Muscle of leg (tissue), 11 donors: ENCODE data around the gene PRODH2. TPM values are rescaled to one million over a fixed set of nuclear protein-coding genes. Genes with fewer than 3 reads are reported as not detected.

Source experiments
- DNase-seq: peaks from one replicate; pipeline ENCODE4 v3.0.0; 2013
- H3K27ac ChIP-seq: one replicate; pipeline ENCODE4 v1.5.1; 2013; ENCODE audit warnings: mild to moderate bottlenecking, low read length, control low read depth
- H3K27me3 ChIP-seq: one replicate; pipeline ENCODE4 v1.6.1; 2013; ENCODE audit warnings: low read length; ENCODE audit not compliant: control insufficient read depth, insufficient read depth
- H3K36me3 ChIP-seq: one replicate; pipeline ENCODE4 v1.6.1; 2013; ENCODE audit warnings: low read length; ENCODE audit not compliant: control insufficient read depth, insufficient read depth
- H3K4me1 ChIP-seq: one replicate; pipeline ENCODE4 v1.6.1; 2013; ENCODE audit warnings: low read length; ENCODE audit not compliant: control insufficient read depth, insufficient read depth
- H3K4me3 ChIP-seq: one replicate; pipeline ENCODE4 v1.5.1; 2013; ENCODE audit warnings: low read length, control low read depth
- H3K9me3 ChIP-seq: replicated peaks from 2 replicates; pipeline ENCODE4 v1.6.1; 2013; ENCODE audit warnings: low read depth, low read length; ENCODE audit not compliant: control insufficient read depth
- WGBS: methylation state at CpG from one replicate; pipeline ENCODE4 v1.1.5; 2013; ENCODE audit warnings: missing lambda C conversion rate; ENCODE audit not compliant: insufficient coverage; 5-methylcytosine and 5-hydroxymethylcytosine counted together
- polyA plus RNA-seq, 8 donors: library from polyadenylated mRNA; unstranded; fragments of 120-200 nt; gene quantifications; one replicate each; pipeline versions ENCODE4 v1.2.1 to v1.2.3, GENCODE V29; 2013; ENCODE audit warnings: inconsistent platforms in 1 of 8, low replicate concordance in 1 of 8; ENCODE audit not compliant: insufficient read length in 8 of 8, insufficient read depth in 1 of 8
- total RNA-seq: library from RNA; stranded (reverse); fragments of 120-200 nt; gene quantifications from one replicate; pipeline ENCODE4 v1.2.4, GENCODE V29; 2013

Gene PRODH2
- total and polyA plus RNA-seq, 9 donors = 0.18 to 0.27 TPM; not detected in 7

DNA sequence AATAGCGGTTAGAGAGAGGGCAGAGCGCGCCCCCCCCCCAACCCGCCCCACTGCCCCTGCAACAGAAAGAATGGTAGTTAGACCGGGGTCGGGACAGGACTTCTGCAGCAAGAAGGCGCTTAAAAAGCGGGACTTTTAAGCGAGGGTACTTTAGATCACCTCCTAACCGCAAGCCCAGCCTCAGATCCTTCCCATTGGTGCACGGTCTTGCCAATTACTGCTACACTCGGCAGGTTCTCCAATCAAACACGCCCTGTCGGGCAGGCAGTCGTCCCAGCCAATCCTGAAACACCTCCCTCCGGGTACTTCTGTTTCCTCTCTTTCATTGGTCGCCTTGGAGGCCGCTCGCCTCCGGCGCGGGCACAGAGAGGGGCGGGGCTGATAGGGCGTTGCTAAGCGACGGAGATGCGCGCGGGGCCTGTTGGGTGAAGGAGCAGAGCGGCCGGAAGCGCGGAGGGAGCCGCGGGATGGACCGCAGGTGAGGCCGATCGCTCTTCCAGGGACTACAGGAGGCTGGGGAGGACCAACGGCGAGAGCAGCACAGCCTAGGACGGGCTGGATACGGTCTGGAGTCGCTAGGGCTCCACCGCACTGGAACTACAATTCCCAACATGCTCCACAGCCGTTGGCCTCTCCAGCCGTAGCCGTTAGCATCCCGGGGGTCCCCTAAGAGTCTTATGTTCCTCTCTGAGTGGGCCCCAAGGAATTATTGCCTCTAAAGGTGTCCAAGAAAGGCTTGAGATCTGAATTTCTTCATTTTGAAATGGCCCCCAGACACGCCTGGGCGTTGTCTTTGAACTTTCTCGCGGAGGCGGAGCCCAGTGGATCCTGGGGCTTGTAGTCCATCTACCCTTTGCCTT, 54.7 kb downstream of the PRODH2 start, which contains the start of gene PROSER3:
Gene PROSER3 (plus strand): TSS at position 428 of the 860 bp plus-strand sequence. CDS start 40 bp downstream, at position 468.
- peak; percentile 100 for DNase-seq
- peaks cover 47% of the 10 kb centered on the region for H3K36me3 ChIP-seq
- no peaks in the 10 kb centered on the region for H3K27me3 ChIP-seq
- H3K27ac ChIP-seq = peak within 1 kb of the TSS; percentile 99
- no peaks in the 10 kb centered on the region for H3K9me3 ChIP-seq
- WGBS = under 1% methylated on average over 44 of the region's 53 CpGs
- H3K4me1 ChIP-seq = peaks cover 49% of the 10 kb centered on the region
- H3K4me3 ChIP-seq = peak within 1 kb of the TSS; percentile 99

DNA sequence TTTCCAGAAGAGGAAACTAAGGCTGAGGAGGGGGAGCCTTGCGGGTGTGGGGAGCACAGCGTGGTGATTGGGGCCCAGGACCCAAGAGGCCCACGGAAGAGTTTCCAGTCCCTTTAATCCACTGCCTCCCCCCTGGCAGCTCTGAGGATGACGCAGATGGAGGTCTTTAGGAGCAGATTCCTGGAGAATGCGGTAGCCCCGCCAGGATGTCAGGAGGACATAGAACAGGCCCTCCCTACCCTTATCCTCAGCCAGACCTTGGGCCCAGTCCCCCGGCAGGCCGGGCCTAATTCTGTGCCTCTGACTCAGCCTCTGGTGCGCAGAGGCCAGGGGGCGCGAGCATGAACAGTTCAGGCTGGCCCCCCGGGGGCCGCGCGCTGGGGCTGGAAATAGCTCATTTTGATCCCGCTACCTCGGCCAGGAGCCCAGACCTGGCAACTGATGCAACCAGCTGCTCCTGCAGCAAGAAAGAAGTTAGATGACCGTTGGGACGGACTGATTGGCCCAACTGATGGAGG, 55.4 kb downstream of the PRODH2 start:
- Histone ChIP-seq H3K36me3 (peaks cover 50% of the 10 kb centered on the region), H3K27ac (peak overlapping the region; percentile 99), H3K27me3 (no peaks in the 10 kb centered on the region), H3K4me3 (peak overlapping the region; percentile 99), H3K4me1 (peaks cover 49% of the 10 kb centered on the region), H3K9me3 (no peaks in the 10 kb centered on the region)
- DNase-seq = peak; percentile 99
- 2% methylated on average over 15 of the region's 19 CpGs for WGBS

DNA sequence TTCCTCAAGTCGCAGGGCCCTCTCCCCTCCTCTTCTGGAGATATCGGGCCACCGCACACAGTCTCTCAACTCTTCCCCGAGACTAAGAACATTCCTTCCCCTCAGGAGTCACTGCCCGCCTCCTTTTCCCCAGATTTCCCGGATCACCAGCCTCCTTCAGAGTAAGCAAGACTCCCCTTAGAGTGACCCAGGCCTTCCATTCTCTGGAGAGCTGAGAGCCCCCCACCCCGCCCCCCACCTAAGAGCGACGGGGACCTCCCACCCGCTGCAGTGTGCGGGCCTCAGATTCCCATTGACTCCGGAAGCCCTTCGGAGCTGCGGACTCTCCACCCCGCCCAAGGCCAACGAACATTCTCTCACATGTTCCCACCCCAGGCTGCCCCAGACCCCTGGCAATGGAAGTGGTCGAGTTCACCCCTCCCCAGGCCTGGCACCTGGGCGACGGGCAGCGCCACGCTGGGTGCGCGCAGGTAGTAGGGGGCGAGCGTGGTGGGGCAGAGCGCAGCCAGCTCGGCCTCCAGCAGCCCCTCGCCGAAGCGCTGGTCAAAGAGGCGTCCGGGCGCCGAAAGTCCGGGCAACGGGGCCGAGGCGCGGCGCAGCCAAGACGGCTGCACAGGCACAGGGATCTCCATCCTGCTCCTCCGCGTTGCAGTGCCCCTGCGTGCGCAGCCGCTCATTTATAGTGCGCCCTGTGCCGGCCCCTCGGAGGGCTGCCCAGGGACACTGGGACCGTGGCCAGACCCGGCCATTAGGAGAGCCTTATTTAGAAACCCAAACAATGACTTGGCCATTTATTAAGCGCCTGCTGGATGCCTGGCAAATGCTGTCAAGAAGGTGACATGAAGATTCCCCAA, 56.0 kb downstream of the PRODH2 start, which contains the start of gene HSPB6:
Gene HSPB6 (minus strand): TSS at position 653 of the 854 bp plus-strand sequence. CDS start 21 bp downstream, at position 632.
- WGBS = 2% methylated on average over 41 of the region's 52 CpGs
- no peaks in the 10 kb centered on the region for H3K27me3 ChIP-seq
- peak within 1 kb of the TSS; percentile 99 for H3K27ac ChIP-seq
- no peaks in the 10 kb centered on the region for H3K9me3 ChIP-seq
- H3K4me1 ChIP-seq = peaks cover 49% of the 10 kb centered on the region
- peaks cover 50% of the 10 kb centered on the region for H3K36me3 ChIP-seq
- peak; percentile 73 for DNase-seq
- peak within 1 kb of the TSS; percentile 99 for H3K4me3 ChIP-seq

DNA sequence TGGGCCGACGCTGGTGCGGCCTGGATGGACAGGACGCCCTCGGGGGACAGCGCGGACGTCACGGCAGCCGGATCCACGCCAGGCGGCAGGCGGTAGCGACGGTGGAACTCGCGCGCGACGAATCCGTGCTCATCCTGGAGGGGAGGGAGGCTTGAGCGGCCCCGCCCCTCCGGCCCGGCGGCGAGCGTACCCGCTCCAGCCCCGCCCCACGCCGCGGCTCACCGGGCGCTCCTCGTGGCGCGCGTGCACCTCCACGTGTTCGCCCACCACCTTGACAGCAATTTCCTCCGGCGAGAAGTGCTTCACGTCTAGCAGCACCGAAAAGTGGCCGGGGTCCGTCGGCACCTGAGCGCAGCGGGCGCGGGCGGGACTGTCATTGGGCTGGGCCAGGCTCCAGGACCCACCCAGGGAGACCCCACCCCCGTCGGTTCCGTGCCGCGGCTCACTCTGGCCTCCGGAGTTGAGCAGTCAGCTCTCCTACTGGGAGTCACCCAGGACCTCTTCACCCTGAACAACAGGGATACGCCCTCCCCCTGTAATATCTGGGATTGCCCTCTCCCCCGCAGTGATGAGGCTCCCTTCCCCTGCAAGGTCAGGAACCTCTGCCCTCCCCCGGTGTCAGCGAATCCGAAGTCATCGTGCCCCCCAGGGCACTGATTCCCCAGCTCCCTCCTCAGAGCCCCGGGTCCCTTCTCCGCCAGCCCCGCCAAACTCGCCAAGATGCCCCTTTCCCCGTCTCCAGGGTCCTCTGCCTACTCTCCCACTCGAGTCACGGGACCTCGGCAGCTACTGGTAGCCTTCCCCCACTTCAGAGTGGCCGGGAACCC, 56.9 kb downstream of the PRODH2 start:
- H3K36me3 ChIP-seq = peaks cover 45% of the 10 kb centered on the region
- peak overlapping the region; percentile 99 for H3K27ac ChIP-seq
- DNase-seq = peak; percentile 94
- no peaks in the 10 kb centered on the region for H3K27me3 ChIP-seq
- H3K4me1 ChIP-seq = peaks cover 49% of the 10 kb centered on the region
- H3K9me3 ChIP-seq = no peaks in the 10 kb centered on the region
- WGBS = 6% methylated on average over 68 of the region's 74 CpGs
- H3K4me3 ChIP-seq = peak overlapping the region; percentile 99

DNA sequence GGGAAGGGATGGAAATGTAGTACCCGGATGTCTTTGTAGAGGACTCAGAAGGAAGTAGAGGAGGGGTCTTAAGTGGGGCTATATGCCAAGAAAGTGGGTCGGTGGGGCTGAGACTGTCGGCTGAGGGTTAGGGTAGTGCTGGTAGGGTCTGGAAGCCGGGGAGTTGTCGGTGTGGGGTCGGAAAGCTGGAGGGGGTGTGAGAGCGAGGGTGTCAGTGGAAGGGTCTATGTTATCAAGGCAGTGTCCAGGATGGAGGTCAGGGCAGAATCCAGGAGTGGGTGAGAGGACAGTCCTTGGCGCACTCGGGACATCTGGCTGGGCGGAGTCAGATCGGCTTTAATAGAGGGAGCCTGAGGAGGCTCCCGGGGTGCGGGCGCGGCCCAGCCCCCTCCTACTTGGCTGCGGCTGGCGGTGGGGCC, 57.5 kb downstream of the PRODH2 start:
- peak overlapping the region; percentile 99 for H3K4me3 ChIP-seq
- WGBS = 28% methylated on average over 17 of the region's 17 CpGs

DNA sequence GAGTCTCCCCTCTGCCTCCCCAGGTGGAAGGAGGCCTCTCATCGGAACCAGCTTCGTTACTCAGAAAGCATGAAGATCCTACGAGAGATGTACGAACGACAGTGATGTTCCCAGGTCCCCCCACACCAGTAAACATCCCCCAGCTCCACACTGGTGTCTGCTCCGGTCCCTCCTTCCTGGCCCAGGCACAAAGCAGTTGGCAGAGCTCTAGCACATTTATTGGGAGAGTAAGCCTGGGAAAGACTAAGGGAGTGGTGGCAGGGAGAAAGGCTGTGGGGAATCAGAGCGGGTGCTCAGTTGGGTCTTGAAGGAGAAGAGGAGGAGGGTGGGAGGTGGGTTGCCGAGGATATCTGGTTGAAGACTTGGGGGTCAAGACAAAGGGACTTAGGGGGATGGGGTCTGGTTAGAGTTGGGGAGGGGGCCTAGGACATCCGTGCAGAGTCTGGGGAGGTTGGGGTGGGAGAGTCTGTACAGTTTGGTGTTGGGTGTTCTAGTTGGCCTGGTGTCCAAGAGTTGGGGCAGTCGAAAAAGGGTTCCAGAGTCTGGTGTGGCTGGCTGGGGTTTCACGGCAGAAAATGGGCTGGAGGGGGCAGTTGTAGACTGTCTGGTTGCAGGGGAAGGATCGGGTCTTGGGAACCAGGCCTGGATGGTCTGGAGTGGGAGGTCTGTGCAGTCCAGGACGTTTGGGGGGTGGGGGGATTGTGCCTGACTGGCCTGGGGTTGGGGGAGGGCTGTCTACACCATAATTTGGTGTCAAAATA, 58.1 kb downstream of the PRODH2 start:
- no peaks in the 10 kb centered on the region for H3K27me3 ChIP-seq
- no peak for DNase-seq
- H3K36me3 ChIP-seq = peaks cover 37% of the 10 kb centered on the region
- peak overlapping the region; percentile 99 for H3K4me3 ChIP-seq
- peak overlapping the region; percentile 99 for H3K27ac ChIP-seq
- peaks cover 50% of the 10 kb centered on the region for H3K4me1 ChIP-seq
- WGBS = 62% methylated on average over 7 of the region's 13 CpGs
- no peaks in the 10 kb centered on the region for H3K9me3 ChIP-seq

More for the DNA sequence above, 57.5 kb downstream of the PRODH2 start:
- H3K27me3 ChIP-seq = no peaks in the 10 kb centered on the region
- peak overlapping the region; percentile 99 for H3K27ac ChIP-seq
- no peaks in the 10 kb centered on the region for H3K9me3 ChIP-seq
- no peak for DNase-seq
- peaks cover 39% of the 10 kb centered on the region for H3K36me3 ChIP-seq
- peaks cover 49% of the 10 kb centered on the region for H3K4me1 ChIP-seq

DNA sequence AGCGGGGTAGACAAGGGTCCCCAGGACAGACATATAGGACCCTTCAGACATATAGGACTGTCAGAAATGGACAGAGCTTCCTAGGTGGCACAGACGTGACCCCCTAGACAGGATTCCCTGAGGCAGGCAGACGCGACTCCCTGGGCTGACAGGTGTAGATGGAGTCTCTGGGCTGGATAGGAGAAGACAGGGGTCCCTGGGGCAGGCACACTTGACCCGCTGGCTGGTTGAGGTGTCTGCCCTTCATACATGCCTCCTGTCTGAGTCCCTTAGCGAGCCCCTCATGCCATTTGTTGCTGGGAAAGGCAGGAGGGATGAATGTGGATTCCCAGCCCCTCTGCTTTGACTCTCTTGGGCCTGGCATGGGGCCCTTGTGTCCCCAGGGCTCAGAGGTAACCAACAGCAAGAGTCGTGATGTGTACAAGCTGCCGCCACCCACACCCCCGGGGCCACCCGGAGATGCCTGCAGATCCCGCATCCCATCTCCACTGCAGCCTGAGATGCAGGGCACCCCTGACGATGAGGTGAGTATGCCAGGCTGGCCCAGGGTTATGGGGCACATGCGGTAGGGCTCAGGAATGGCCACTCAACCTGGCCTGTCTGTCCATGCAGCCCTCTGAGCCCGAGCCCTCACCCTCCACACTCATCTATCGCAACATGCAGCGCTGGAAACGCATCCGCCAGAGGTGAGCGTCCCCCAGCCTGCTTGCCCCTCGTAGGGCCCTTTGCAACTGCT, 58.8 kb downstream of the PRODH2 start:
- no peak for DNase-seq
- WGBS = 88% methylated on average over 16 of the region's 20 CpGs
- Histone ChIP-seq H3K36me3 (peaks cover 36% of the 10 kb centered on the region), H3K4me3 (no peak overlapping the region), H3K9me3 (no peaks in the 10 kb centered on the region), H3K27ac (peak overlapping the region; percentile 99), H3K27me3 (no peaks in the 10 kb centered on the region), H3K4me1 (peaks cover 50% of the 10 kb centered on the region)

DNA sequence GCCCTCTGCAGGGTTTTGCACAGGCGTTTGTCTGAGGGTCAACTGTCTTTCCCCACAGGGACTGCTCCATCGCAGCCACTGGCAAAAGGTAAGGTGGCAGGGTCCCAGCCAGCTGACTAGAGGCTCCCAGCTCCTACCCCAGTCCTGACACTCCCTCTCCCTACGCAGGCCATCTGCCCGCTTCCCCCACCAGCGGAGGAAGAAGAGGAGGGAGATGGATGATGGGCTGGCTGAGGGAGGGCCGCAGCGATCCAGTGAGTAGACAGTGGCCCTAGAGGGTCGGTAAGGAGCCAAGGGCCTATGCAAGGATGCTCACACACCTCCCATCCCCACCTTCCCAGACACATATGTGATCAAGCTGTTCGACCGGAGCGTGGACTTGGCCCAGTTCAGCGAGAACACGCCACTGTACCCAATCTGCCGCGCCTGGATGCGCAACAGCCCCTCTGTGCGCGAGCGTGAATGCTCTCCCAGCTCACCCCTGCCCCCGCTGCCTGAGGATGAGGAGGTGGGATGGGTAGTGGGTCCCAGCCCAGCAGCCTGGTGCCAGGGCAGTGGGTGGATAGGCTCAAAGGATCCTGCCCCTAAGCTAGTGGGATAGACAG, 59.8 kb downstream of the PRODH2 start:
- peaks cover 49% of the 10 kb centered on the region for H3K4me1 ChIP-seq
- no peak overlapping the region for H3K27ac ChIP-seq
- H3K9me3 ChIP-seq = no peaks in the 10 kb centered on the region
- DNase-seq = no peak
- H3K4me3 ChIP-seq = no peak overlapping the region
- WGBS = 90% methylated on average over 8 of the region's 20 CpGs
- peaks cover 36% of the 10 kb centered on the region for H3K36me3 ChIP-seq
- H3K27me3 ChIP-seq = no peaks in the 10 kb centered on the region
